KOPT-K1 (cell line): ENCODE results near the gene C17orf67.

Experiments
- H3K27ac ChIP-seq: fragments of 200-600 bp; sonication (generic); 2 replicates; pipeline ENCODE4 v1.5.1; 2016; ENCODE audit warnings: antibody characterized with exemption, mild to moderate bottlenecking, low read depth, low read length; ENCODE audit not compliant: poor library complexity, severe bottlenecking
- H3K36me3 ChIP-seq: fragments of 200-600 bp; sonication (generic); 2 replicates; pipeline ENCODE4 v1.5.1; 2017; ENCODE audit warnings: antibody characterized with exemption, mild to moderate bottlenecking, low read length, moderate library complexity; ENCODE audit not compliant: insufficient read depth
- H3K9me3 ChIP-seq: fragments of 200-600 bp; sonication (generic); 2 replicates; pipeline ENCODE4 v1.5.1; 2017; ENCODE audit warnings: antibody characterized with exemption, low read length, mild to moderate bottlenecking; ENCODE audit not compliant: insufficient read depth, poor library complexity, severe bottlenecking

The C17orf67 gene

DNA sequence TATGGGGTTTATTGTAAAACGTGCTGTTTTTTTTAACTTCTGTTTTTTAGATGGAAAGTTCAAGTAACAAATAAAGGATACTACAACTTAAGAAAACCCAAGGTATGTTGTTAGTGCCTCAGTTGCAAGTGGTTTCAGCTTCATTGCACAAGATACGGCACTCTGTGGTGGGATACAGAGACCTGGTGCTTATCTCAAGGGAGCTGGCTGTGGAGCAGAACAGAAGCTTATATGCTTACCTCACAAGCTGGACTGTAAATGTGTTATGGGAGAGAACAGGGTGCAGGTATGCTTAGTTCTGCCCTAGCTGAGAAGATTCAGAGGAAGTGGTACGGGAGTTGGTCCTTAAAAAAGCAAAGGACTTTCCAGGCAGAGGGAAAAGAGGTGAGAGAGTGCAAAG, 15.4 kb upstream of the C17orf67 start:
- H3K9me3 ChIP-seq, result no peaks in the 10 kb centered on the region
- no peak overlapping the region for H3K27ac ChIP-seq
- peaks cover 97% of the 10 kb centered on the region for H3K36me3 ChIP-seq

DNA sequence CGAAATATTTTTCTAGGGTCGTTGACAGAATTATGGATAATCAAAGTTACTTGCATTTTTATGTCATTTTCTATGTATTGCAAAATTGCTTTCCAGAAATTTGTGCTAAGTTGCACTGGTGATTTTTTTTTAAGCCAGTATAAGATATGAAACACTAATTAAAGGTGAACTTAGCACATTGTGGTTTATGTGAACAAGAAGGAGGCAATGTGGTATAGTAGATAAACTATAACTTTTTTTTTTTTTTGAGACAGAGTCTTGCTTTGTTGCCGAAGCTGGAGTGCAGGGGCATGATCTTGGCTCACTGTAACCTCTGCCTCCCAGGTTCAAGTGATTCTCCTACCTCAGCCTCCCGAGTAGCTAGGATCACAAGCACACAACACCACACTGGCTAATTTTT, 13.4 kb upstream of the C17orf67 start:
- Histone ChIP-seq H3K9me3 (no peaks in the 10 kb centered on the region), H3K36me3 (peaks cover 94% of the 10 kb centered on the region), H3K27ac (no peak overlapping the region)

GRCh38 chr17:56845934-56846333, 12.2 kb upstream of the C17orf67 start:
- Histone ChIP-seq H3K36me3 (peaks cover 92% of the 10 kb centered on the region), H3K27ac (no peak overlapping the region), H3K9me3 (no peaks in the 10 kb centered on the region)

GRCh38 chr17:56842577-56842976, 8.9 kb upstream of the C17orf67 start:
- Histone ChIP-seq H3K9me3 (no peaks in the 10 kb centered on the region), H3K27ac (no peak overlapping the region), H3K36me3 (peaks cover 92% of the 10 kb centered on the region)

DNA sequence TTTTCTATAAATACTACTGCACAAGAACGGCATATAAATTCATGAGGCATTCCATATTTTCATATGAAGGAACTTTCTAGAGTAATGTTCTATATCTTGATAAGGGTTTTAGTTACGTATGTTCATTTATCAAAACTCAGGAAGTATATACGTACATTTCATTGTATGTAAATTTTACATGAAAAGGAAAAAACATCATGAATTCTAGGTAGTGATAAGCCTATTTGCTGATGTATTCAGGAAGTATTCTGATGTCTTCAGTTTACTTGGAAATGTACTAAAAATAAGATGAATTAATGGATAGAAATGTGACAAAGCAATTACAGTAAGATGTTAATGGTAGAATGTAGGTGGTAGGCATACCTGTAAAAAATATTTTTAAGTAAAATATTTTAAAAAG, 5.0 kb upstream of the C17orf67 start:
- Histone ChIP-seq H3K27ac (no peak overlapping the region), H3K9me3 (no peaks in the 10 kb centered on the region), H3K36me3 (peaks cover 80% of the 10 kb centered on the region)

DNA sequence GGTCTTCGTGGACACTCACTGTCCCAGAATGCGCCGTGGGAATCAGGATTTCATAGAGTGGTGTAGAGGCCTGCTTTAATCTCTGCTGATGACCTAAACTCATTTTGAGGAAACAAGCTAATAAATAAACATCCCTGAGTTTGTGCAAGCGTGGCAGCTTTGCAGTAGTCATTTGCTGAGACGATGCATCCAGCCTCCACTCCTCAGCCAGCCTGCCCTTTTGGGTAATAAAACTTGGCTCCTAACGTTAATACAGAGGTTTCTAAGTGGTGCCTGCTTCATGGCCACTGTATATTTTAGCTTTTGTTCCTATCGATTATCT, 1.5 kb upstream of the C17orf67 start:
- Histone ChIP-seq H3K27ac (peak overlapping the region; percentile 79), H3K36me3 (peaks cover 63% of the 10 kb centered on the region), H3K9me3 (no peaks in the 10 kb centered on the region)

GRCh38 chr17:56834380-56835263, 902 bp upstream of the C17orf67 start:
- no peaks in the 10 kb centered on the region for H3K9me3 ChIP-seq
- H3K36me3 ChIP-seq, result peaks cover 62% of the 10 kb centered on the region
- peak overlapping the region; percentile 79 for H3K27ac ChIP-seq

DNA sequence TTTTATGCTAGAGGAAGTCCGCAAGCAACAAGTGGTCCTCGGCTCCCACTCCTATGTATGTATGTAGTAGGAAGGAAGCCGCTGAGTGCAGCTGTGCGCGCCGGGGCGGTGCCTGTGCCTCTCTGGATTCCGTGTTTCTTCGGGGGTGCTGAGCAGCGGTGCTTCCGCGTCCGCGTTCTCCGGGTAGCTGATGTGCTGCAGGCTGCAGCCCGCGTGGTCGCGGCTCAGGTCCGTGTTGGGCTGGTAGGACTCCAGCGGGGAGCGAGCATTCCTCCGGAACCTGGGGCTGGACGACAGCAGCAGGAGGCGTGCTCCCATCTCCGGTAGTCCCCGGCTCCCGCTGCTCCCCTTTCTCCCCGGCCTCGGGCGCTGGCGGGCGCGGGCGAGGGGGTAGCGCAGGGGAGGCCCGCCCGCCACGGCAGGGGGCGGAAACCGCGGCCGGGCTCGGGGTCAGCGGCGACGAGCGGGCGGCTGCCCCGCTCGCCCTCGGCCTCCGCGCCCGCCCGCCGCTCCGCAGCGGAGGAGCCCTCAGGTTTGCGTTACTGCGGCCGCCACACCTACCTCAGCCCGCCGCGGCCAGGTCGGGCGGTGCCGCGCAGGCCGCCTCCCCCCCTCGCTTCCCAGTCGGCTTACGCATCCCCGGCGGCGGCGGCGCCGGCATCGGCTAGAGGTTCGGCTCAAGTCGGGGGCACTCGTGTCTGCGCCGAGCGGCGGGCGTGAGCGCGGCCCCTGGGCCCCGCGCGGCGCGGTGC, 487 bp downstream of the C17orf67 start:
- Histone ChIP-seq H3K9me3 (no peaks in the 10 kb centered on the region), H3K27ac (peak overlapping the region; percentile 79), H3K36me3 (peaks cover 57% of the 10 kb centered on the region)

DNA sequence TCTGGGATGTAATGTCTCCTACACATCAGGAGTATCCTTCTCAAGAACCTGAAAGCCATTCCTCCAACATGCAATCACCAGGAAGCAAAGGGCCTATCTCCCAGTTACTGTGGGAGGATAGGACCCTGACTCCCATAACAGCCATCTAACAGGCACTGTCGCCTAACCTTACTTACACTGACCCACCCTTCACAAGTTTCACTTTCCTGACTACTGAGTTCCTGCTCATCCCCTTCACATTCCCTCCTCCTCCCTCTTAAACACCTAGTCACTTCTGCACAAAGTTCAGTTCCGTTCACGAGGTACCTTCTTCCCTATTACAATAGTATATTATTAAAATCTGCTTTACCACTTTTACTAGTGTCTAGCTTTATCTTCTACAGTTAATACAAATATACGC, 1.3 kb downstream of the C17orf67 start:
- Histone ChIP-seq H3K9me3 (no peaks in the 10 kb centered on the region), H3K27ac (peak overlapping the region; percentile 79), H3K36me3 (peaks cover 56% of the 10 kb centered on the region)

- Histone ChIP-seq H3K27ac (no peak overlapping the region), H3K36me3 (peaks cover 53% of the 10 kb centered on the region), H3K9me3 (no peaks in the 10 kb centered on the region)
Observed at GRCh38 chr17:56831369-56832095, 2.2 kb downstream of the C17orf67 start.

DNA sequence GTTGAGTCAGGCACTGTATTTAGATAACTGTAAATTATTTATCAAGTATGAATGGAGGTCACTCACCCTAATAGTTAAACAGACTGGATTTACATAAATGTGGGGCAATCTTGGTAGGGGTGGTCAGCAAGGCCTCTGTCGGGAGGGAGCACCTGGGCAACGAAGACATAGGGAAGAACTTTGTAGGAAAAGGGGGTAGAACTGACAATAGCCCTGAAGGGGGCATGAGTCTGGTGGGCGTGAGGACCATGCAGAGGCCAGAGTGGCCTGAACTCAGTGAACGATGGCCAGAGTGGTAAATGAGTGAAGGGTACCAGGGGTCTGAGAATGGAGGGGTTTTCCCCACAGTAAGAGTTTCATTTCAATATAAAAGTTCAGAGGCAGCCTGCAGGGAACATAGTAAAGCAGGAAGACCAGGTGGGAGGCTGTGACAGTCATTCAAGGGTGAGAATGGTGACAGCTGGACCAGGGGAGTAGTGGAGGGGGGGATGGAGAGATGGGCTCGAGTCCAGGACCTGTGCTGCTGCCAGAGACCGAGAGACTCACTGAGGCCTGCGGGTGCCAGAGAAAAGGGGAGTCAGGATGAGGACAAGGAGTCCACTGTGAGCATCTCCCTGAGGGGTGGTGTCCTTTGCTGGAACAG, 2.9 kb downstream of the C17orf67 start:
- Histone ChIP-seq H3K9me3 (no peaks in the 10 kb centered on the region), H3K36me3 (peaks cover 46% of the 10 kb centered on the region), H3K27ac (no peak overlapping the region)

GRCh38 chr17:56826611-56827414, 6.9 kb downstream of the C17orf67 start:
- no peaks in the 10 kb centered on the region for H3K9me3 ChIP-seq
- H3K36me3 ChIP-seq, result peaks cover 39% of the 10 kb centered on the region
- H3K27ac ChIP-seq, result no peak overlapping the region

- Histone ChIP-seq H3K27ac (no peak overlapping the region), H3K36me3 (peaks cover 21% of the 10 kb centered on the region), H3K9me3 (no peaks in the 10 kb centered on the region)
Observed at GRCh38 chr17:56824503-56824902, 9.2 kb downstream of the C17orf67 start.

GRCh38 chr17:56823848-56824247, 9.9 kb downstream of the C17orf67 start:
- H3K27ac ChIP-seq, result no peak overlapping the region
- H3K36me3 ChIP-seq, result peaks cover 18% of the 10 kb centered on the region

More at GRCh38 chr17:56823848-56824247, 9.9 kb downstream of the C17orf67 start:
- H3K9me3 ChIP-seq, result no peaks in the 10 kb centered on the region
